GM18511 (cell line): ENCODE data around the gene CD9.
"Not testable (repeated sequence)": the region's sequence is repeated elsewhere in the genome, so short reads cannot be mapped to it uniquely, and the experiment has no call there.

ENCODE experiments used
- ATAC-seq: cut with Tn5 transposase; IDR thresholded peaks from one replicate; pipeline ENCODE4 v1.9.1; 2021; ENCODE audit warnings: mild to moderate bottlenecking, moderate library complexity; ENCODE audit not compliant: unreplicated experiment

CD9 gene

DNA sequence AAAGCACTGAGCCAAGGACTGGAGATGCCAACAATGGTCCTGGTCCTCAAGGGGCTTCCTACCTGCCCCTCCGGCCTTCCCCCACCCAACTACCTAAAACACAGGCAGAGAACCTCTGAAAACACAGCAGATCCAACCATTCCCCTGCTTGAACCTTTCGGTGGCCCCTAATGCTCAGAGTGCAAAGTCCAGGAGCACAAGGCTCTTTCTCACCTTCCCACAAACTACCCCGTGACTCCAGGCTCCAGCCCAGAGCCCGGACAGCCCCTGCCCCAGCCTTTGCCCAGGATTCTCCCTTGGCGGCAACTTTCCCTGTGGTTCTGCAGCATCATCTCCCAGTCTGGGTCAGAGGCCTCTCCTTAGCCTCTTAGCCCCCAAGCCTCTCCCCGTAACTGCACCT is 1.6 kb upstream of the CD9 start:
- no peak for ATAC-seq

DNA sequence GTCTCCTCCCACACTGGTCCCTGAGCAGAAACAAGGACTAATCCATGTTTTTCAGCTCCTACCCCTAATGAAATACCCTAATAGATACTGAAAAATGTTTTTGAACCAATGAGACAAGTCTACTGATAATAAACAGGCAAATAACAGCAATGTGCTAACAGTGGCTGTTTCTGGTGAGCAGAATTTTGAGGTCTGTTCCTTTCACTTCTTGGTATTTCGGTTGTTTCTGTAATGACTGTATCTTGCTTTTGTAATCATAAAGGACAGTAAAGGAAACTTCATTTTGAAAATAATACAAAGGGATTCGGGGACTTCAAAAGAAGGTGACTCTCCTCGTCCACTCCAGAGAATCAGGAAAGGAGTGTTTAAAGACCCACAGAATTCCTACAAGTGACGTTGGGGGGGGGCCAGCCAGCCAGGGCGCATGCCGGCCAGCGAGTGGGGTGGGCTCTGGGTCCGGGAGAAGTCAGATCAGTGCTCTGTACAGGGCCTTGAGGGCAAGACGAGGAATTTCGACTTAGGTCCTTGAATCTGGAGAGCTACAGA is 1.1 kb upstream of the CD9 start:
- ATAC-seq, result no peak

GRCh38 chr12:6199531-6200255 is 507 bp upstream of the CD9 start:
- ATAC-seq, result no peak

DNA sequence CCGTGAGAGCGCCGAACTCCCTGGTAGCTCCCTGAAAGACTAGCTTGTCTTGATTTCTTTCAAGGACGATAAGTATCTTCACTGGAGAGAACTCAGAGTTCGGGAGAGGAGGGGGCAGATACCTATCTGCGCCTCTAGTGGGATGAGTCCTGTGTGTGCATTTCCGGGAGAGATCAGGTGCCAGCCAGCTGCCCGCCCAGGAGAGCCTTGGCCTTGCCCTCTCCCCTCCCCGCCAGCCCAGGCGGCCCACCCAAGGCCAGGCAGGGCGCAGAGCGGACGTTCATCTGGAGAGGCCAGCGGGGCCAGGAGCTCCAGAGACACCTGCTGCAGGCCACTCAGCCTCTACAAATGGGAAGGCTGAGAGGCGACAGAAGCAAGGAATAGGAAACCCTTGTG is 1.0 kb downstream of the CD9 start:
- no peak for ATAC-seq

DNA sequence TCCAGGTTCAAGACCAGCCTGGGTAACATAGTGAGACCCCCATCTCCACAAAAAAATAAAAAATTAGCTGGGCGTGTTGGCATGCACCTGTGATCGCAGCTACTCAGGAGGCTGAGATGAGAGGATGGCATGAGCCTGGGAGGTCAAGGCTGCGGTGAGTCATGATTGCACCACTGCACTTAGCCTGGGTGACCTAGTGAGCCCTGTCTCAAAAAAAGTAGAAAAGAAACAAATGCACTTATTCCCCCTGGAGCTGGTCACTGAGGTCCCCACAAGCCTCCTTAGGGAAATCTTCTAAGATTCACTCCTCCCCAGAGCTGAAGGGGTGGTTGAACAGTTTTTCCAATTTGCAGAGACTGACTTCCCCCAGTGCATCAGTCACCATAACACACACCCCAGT is 1.6 kb downstream of the CD9 start:
- no peak for ATAC-seq

- ATAC-seq, result no peak
Observed at GRCh38 chr12:6202304-6202703, 2.1 kb downstream of the CD9 start.

DNA sequence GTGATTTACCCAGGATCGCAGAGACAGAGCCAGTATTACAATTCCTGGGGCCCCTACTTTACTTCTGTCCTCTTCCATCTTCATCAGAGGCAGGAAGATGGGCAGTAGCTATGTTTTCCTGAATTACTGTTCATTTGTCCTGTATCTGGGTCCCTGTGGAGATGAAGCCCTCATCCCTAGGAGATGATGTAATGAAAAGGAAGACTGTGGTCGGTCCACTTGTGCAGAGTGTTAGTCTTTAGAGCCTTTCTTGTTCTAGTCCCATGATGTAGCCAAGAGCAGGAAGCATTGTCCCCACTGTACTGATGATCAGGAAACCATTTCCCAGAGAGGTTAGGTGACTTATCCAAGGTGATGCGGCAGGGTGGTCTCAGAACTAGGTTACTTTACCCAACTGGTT is 2.6 kb downstream of the CD9 start:
- no peak for ATAC-seq

- ATAC-seq, result no peak
Observed at GRCh38 chr12:6203601-6204000, 3.4 kb downstream of the CD9 start.

- ATAC-seq, result no peak
Observed at GRCh38 chr12:6204533-6205143, 4.4 kb downstream of the CD9 start.

GRCh38 chr12:6205144-6205539 is 4.9 kb downstream of the CD9 start:
- ATAC-seq, result no peak

DNA sequence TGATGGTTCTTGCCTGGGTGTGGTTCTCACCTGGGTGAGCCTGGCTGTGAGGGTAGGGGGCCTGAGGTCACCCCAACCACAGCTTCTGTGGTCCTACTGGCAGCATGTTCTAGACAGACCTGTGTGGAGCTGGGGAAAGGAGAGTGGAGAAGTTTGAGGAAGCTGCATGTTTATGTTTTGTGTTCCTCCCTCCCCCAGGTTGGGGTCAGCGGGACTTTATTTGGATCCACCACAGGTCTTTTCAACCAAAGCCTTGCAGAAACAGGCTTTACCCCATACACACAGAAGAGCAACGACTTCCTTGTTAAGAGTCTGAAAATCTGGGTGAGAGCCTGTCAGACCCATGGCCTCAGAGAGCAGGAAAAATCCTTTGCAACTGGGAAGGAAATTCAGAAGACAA is 5.6 kb downstream of the CD9 start:
- no peak for ATAC-seq

DNA sequence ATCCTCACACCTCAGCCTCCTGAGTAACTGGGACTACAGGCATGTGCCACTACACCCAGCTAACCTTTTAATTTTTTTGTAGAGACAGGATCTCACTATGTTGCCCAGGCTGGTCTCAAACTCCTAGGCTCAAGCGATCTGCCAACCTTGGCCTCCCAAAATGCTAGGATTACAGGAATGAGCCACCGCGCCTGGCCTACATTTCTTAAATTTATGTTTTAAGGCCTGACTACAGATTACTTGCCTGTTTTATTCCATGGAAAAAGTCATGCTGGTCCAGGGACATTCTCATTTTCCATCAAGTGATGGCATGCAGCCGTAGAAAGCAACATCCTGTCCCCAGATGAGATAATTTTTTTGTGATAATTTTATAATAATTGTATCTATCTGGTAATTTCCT is 6.1 kb downstream of the CD9 start:
- ATAC-seq, result no peak

DNA sequence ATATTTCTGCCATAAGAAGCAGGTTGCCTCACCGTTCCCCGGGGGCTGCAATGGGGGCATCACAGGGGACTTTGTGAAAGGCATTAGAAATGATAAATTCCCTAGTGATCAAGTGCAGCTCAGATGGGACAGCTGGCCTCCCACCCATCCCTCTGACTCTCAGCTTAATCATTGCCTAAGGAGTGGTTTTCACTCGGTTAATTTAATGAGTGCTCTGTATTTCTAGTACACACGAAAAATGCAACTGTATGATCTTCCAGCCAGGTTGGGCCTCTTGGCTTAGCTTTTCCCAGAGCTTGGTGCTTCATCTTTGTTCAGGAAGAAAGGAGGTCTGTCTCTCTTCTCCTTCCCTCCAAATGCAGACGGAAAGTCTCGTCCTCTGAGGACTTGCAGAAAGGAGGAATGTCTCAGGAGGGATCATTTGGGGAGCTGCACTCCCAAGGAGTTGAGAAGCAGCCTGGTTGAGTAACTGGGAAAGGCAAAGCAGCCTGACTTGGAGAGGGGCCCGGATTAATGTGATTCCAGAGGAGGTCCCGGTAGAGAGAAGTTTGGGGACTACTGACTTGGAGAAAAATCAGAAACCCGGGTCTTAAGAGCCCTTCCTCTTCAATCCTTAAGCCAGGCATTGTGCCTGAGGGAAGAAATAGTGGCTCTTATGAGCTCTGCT is 7.2 kb downstream of the CD9 start:
- ATAC-seq, result no peak

- ATAC-seq, result no peak
Observed at GRCh38 chr12:6208130-6208529, 7.9 kb downstream of the CD9 start.

GRCh38 chr12:6209428-6209827 is 9.2 kb downstream of the CD9 start:
- ATAC-seq, result not testable (repeated sequence)

DNA sequence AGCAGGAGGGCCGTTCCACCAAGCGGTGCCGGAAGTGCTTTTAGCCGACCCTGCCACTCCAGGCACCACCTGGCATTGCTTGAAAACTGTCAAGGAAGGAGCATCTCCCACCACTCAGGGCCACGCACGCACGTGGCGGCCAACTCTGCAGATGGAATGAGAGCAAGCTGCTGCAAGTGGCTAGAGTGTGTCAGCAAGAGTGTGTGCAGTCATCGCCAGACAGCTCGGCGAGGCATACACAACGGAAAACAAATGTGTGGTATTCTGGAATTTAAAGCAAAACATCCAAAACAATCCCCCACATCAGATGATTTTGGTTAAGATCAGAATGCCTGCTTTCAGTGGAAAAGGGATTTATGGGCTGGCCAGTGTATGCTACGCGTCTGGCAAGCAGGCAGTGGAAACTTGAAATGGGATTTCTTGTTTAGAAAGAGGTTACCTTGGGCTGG is 11.2 kb downstream of the CD9 start:
- ATAC-seq, result no peak

- no peak for ATAC-seq
Observed at GRCh38 chr12:6212086-6212485, 11.9 kb downstream of the CD9 start.

DNA sequence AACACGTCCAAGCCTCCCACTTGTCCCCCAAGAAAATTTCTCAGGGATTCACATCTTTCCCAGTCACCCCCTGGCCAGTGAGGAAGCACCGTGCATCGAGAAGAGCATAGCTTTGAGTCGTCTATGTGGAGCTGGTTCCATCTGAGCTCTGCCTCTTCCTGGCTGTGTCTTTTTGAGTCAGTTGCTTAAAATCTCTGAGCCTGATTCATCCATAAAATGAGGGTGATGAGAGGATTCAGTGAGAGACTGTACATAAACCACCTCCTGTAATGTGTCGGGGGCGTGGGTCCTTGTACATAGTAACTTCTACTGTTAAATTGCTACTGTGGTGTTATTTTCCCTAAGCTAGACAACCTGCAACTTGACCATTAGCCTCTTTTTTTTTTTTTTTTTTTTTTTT is 13.8 kb downstream of the CD9 start:
- no peak for ATAC-seq

GRCh38 chr12:6214633-6215032 is 14.4 kb downstream of the CD9 start:
- no peak for ATAC-seq

DNA sequence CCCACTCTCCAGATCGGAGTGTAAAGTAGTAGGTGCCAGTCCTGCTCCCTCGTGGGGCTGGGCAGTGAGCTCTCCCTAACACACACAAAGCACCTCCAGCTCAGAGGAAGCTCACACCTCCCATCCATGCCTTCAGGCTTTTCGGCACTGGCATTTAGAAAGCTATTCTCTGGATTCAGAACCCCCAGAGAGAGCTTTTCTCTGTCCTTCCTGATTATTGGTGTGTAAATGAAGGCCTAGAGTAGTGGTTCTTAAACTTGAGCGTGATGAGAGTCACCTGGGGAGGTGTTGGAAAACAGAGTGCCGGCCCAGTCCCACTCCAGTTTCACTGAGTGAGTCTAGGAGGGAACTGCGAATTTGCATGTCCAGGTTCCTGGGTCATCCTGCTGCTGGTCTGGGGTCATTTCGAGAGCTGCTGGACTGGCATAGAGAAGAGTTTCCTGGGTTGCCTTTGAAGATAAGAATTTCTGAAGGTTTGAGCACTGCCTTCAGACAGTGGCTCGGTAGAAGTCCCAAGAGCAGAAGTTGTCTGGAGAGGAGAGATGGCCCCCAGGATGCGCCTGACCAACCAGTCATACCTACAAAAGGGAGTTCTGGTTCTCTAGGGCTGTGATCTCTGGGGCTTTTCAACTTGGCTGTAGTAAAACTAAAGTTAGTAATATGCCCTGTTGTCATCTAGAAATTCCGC is 15.1 kb downstream of the CD9 start:
- ATAC-seq, result no peak

DNA sequence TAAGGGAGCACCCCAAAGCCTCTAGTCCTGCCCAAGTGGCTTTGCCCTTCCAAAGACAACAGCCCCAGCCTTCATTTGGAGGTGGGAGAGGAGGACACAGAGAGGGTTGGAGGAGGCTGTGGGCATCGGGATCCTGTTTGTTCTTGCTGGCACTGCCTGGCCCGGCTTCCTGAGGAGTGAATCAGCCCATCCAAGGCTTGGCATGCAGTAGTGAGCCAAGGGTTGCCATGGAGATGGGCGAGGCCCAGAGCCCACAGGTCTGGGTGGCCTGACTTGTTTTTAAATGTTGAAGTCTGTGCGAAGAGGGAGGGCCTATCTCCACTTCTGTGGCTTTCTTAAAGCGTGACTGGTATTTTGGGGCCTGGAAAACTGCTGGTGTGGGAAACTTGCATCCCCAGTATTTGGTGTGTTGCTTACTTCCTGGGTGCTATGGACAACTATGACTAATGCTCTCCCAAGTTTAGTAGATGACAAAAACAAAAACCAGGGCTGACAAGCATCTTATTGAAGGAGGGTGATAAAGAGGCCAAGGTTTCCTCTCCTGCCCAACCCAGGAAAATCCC is 15.8 kb downstream of the CD9 start:
- no peak for ATAC-seq
